Measurements from ENCODE around the gene ACTR5.

ACTR5 gene

GRCh38 chr20:38804221-38804620, 56.0 kb downstream of the ACTR5 start:
- no peak overlapping the region for H3K4me3 ChIP-seq (ENCODE audit: low read depth, low read length)
- DNase-seq (ENCODE audit: low read depth) = no peak
- no peak for TF ChIP-seq CTCF (IDR thresholded peaks at IDR 0.05; ENCODE audit: control insufficient read depth, extremely low read depth, insufficient read depth)

GRCh38 chr20:38804682-38805501, 56.6 kb downstream of the ACTR5 start:
- TF ChIP-seq CTCF (IDR thresholded peaks at IDR 0.05; ENCODE audit: control insufficient read depth, extremely low read depth, insufficient read depth) = no peak
- no peak overlapping the region for H3K4me3 ChIP-seq (ENCODE audit: low read depth, low read length)
- DNase-seq (ENCODE audit: low read depth) = no peak

- no peak for TF ChIP-seq CTCF (IDR thresholded peaks at IDR 0.05; ENCODE audit: control insufficient read depth, extremely low read depth, insufficient read depth)
- H3K4me3 ChIP-seq (ENCODE audit: low read depth, low read length) = no peak within 1 kb of the TSS
- no peak for DNase-seq (ENCODE audit: low read depth)
Observed at GRCh38 chr20:38805502-38805957, 57.3 kb downstream of the ACTR5 start, which contains the start of gene PPP1R16B. Gene PPP1R16B, plus strand, starts transcription at chr20:38805697. Its CDS starts 30,229 bp downstream, at chr20:38835926.

GRCh38 chr20:38805958-38806854, 57.9 kb downstream of the ACTR5 start:
- TF ChIP-seq CTCF (IDR thresholded peaks at IDR 0.05; ENCODE audit: control insufficient read depth, extremely low read depth, insufficient read depth) = no peak
- H3K4me3 ChIP-seq (ENCODE audit: low read depth, low read length) = no peak overlapping the region
- no peak for DNase-seq (ENCODE audit: low read depth)

GRCh38 chr20:38806855-38807655, 58.8 kb downstream of the ACTR5 start:
- H3K4me3 ChIP-seq (ENCODE audit: low read depth, low read length) = no peak overlapping the region
- no peak for DNase-seq (ENCODE audit: low read depth)
- no peak for TF ChIP-seq CTCF (IDR thresholded peaks at IDR 0.05; ENCODE audit: control insufficient read depth, extremely low read depth, insufficient read depth)

GRCh38 chr20:38809942-38810341, 61.7 kb downstream of the ACTR5 start:
- no peak overlapping the region for H3K4me3 ChIP-seq (ENCODE audit: low read depth, low read length)
- DNase-seq (ENCODE audit: low read depth) = no peak
- TF ChIP-seq CTCF (IDR thresholded peaks at IDR 0.05; ENCODE audit: control insufficient read depth, extremely low read depth, insufficient read depth) = no peak

Measured in LNCaP clone FGC (cell line).